Prostate gland (tissue), 2 donors: ENCODE data around the gene DNAH8.

Source experiments
- CTCF ChIP-seq, 4 experiments: fragments of 200-600 bp in 2 of 4; fragments of 450-650 bp in 2 of 4; sonication (generic) in 2 of 4; IDR thresholded peaks; 1 replicate in 3 of 4; 2 replicates in 1 of 4; pipeline ENCODE4 v1.5.1; 2016 to 2019; ENCODE audit warnings: antibody characterized with exemption in 4 of 4, mild to moderate bottlenecking in 2 of 4, moderate library complexity in 2 of 4
- POLR2AphosphoS5 ChIP-seq: sonication (generic); formaldehyde crosslinking; IDR thresholded peaks from one replicate; pipeline ENCODE4 v1.6.1; 2017; ENCODE audit warnings: antibody characterized with exemption

GRCh38 chr6:38882157-38882556 lies 167.0 kb downstream of the DNAH8 start:
- no peak for TF ChIP-seq CTCF (IDR thresholded peaks at IDR 0.05)
- no peak for TF ChIP-seq POLR2AphosphoS5
